ENCODE results near the gene RNF220. TPM values are rescaled to one million over a fixed set of nuclear protein-coding genes. Genes with fewer than 3 reads are reported as not detected.

The RNF220 gene
- total RNA-seq, 2 donors from 2014 or later = 53.3 to 62.0 TPM

DNA sequence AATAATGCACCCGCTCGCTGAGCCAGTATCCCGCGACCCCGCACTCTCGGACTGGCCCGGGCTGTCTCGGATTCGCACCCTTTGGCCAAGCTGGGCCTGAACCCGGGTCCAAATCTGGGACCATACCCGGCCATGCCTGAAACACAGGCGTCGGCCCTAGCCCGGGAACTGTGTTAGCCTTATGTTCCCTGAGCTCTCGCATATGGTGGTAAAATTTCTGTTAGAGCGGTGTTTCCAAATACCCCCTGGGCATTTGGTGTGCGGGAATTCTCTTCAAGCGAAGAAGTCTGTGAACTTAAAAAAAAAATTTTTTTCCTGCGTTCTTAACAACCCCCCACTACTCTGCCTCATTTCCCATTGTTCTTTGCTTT is 3.1 kb downstream of the RNF220 start:
- Histone ChIP-seq H3K36me3 (no peaks in the 10 kb centered on the region), H3K4me1 (peaks cover 17% of the 10 kb centered on the region), H3K27me3 (peaks cover 82% of the 10 kb centered on the region), H3K4me3 (no peak overlapping the region), H3K9me3 (no peaks in the 10 kb centered on the region), H3K9ac (ENCODE audit: low read depth in 2 of 2, low read length in 2 of 2) (no peak overlapping the region), H3K27ac (no peak overlapping the region)
- DNase-seq = no peak
- TF ChIP-seq, protein P1, sequence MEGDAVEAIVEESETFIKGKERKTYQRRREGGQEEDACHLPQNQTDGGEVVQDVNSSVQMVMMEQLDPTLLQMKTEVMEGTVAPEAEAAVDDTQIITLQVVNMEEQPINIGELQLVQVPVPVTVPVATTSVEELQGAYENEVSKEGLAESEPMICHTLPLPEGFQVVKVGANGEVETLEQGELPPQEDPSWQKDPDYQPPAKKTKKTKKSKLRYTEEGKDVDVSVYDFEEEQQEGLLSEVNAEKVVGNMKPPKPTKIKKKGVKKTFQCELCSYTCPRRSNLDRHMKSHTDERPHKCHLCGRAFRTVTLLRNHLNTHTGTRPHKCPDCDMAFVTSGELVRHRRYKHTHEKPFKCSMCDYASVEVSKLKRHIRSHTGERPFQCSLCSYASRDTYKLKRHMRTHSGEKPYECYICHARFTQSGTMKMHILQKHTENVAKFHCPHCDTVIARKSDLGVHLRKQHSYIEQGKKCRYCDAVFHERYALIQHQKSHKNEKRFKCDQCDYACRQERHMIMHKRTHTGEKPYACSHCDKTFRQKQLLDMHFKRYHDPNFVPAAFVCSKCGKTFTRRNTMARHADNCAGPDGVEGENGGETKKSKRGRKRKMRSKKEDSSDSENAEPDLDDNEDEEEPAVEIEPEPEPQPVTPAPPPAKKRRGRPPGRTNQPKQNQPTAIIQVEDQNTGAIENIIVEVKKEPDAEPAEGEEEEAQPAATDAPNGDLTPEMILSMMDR (IDR thresholded peaks at IDR 0.05) = no peak
- intact Hi-C loops (cut with DNase I) = no loop called here

DNA sequence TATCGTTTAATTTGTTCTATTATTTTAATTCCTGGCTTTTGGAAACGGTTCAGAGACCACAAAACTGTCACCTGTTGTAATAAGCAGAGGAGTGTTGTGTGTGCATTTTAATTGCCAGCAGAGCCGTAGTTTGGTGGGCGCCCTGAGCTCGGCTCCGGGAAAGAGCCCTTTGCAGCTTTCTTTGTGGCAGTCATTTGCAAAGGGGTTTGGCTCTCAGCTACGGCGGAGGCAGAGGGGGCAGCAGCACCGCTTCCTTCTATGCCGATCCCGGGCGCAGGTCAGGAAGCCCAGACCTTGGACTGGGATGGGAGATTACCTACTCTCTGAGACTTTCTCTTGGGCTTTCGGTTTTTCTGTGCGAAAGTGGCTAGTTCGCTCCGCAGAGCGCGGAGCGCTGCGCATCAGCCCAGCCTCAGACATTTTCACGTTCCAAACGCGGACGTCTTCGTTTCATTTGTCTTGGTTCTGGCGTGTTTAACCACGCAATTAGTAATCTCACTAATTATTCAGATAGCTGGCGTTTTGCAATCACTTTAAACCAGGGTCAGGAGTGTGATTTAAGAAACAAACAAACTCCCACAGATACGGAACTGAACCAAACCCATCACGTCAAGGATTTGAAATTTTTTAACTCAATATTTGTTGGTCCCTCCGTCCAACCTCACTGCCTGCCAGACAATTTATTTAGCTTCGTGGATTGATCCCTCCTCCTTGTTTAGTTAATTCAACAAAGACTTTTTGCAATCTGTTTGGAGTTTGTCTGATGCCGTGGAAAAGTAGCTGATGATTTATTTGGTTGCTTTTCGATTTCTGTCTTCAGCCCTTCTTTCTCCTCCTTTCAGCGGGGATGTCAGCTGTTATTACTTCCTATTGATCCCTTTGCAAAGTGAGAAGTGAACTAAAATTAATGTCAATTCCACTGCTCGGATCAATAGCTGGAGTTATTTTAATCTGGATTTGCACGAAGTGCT is 3.9 kb downstream of the RNF220 start:
- Histone ChIP-seq H3K9me3 (no peaks in the 10 kb centered on the region), H3K4me1 (peaks cover 17% of the 10 kb centered on the region), H3K27me3 (peaks cover 83% of the 10 kb centered on the region), H3K36me3 (no peaks in the 10 kb centered on the region), H3K27ac (no peak overlapping the region), H3K4me3 (no peak overlapping the region), H3K9ac (ENCODE audit: low read depth in 2 of 2, low read length in 2 of 2) (no peak overlapping the region)
- intact Hi-C loops (cut with DNase I) = no loop called here
- TF ChIP-seq, protein P1 (IDR thresholded peaks at IDR 0.05) = no peak
- no peak for DNase-seq

DNA sequence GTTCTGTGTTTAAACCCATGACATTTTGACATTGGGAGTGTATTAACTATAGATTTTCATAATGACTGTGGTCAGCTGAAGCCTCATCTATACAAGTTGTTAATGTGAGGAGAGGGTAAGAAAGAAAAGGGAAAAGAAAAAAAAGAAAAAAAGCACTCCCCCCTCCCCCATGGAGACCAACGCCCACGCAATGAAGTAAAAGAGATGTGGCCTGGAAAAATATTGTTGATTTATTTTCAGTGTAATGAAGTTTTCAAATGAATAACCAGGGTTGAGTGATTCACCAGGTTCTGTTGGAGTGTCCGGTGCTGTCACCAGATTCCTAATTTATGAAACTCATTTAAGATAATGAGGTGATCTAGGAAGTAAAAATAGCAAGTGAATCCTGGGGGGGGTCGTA is 4.7 kb downstream of the RNF220 start:
- intact Hi-C loops (cut with DNase I) = no loop called here
- no peak for DNase-seq

DNA sequence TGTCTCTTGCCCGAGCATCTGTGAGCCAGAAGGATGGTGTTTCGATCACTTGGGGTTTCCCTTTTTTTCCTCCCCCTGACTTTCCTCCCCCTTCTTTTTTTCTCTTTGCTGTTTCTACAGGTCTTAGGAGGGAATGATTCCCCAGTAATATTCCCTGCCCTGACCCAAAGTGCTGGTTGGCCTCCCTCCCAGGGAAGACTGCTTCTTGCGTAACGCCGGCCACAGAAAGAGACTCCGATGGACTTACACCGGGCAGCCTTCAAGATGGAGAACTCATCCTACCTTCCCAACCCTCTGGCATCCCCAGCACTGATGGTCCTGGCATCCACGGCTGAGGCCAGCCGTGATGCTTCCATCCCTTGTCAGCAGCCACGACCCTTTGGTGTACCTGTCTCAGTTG is 6.8 kb downstream of the RNF220 start:
- no peaks in the 10 kb centered on the region for H3K9me3 ChIP-seq
- no peak overlapping the region for H3K9ac ChIP-seq (ENCODE audit: low read depth in 2 of 2, low read length in 2 of 2)
- H3K4me3 ChIP-seq = no peak overlapping the region
- no peaks in the 10 kb centered on the region for H3K36me3 ChIP-seq
- intact Hi-C loops (cut with DNase I) = no loop called here
- peaks cover 5% of the 10 kb centered on the region for H3K4me1 ChIP-seq
- H3K27ac ChIP-seq = no peak overlapping the region
- no peak for DNase-seq
- H3K27me3 ChIP-seq = peaks cover 92% of the 10 kb centered on the region
- TF ChIP-seq, protein P1 (IDR thresholded peaks at IDR 0.05) = no peak

More for the DNA sequence above, 4.7 kb downstream of the RNF220 start:
- Histone ChIP-seq H3K27ac (no peak overlapping the region), H3K9ac (ENCODE audit: low read depth in 2 of 2, low read length in 2 of 2) (no peak overlapping the region), H3K36me3 (no peaks in the 10 kb centered on the region), H3K4me1 (peaks cover 17% of the 10 kb centered on the region), H3K27me3 (peaks cover 87% of the 10 kb centered on the region), H3K4me3 (no peak overlapping the region), H3K9me3 (no peaks in the 10 kb centered on the region)
- TF ChIP-seq, protein P1 (IDR thresholded peaks at IDR 0.05) = no peak

DNA sequence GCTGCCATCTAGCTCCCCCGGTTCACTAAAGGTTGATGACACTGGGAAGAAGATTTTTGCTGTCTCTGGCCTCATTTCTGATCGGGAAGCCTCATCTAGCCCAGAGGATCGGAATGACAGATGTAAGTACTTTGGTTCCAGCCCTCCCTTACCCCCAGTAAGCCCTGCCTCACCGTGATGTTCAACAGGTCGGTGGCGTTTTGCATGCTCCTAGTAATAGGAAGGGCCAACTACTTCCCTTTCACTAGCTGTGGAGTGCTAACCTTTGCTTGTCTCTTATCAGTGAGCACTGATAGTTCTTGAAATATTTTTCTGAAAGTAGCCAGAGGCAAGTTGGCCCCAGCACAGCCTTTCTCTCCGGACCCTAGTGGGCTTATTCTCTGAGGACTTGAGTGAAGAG is 7.5 kb downstream of the RNF220 start:
- Histone ChIP-seq H3K9me3 (no peaks in the 10 kb centered on the region), H3K27me3 (peaks cover 92% of the 10 kb centered on the region), H3K27ac (no peak overlapping the region), H3K4me3 (no peak overlapping the region), H3K36me3 (no peaks in the 10 kb centered on the region), H3K9ac (ENCODE audit: low read depth in 2 of 2, low read length in 2 of 2) (no peak overlapping the region), H3K4me1 (no peaks in the 10 kb centered on the region)
- no peak for DNase-seq
- intact Hi-C loops (cut with DNase I) = no loop called here
- TF ChIP-seq, protein P1 (IDR thresholded peaks at IDR 0.05) = no peak

Data from colonic mucosa (tissue), 4 donors.